Measurements from ENCODE around the gene NOTCH1. TPM values are rescaled to one million over a fixed set of nuclear protein-coding genes. Genes with fewer than 3 reads are reported as not detected.

Gene NOTCH1
- total RNA-seq, 1 donor from 2014 or later = 39.7 TPM

DNA sequence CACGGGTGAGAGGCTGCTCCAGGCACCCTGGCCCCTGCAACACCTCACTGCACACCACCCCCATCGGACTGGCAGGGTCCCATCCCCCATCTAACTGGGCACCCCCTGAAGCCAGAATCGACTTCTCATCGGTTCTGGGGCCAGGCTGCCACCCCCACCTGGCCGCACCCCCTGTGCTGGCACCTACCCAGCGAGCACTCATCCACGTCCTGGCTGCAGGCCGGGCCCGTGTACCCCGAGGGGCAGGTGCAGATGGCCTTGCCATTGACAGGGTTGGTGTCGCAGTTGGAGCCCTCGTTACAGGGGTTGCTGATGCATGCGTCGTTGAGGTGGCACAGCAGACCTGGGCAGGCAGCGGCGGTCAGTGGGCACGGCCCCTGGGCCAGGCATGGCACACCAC lies 27.9 kb downstream of the NOTCH1 start:
- TF ChIP-seq, protein P1, sequence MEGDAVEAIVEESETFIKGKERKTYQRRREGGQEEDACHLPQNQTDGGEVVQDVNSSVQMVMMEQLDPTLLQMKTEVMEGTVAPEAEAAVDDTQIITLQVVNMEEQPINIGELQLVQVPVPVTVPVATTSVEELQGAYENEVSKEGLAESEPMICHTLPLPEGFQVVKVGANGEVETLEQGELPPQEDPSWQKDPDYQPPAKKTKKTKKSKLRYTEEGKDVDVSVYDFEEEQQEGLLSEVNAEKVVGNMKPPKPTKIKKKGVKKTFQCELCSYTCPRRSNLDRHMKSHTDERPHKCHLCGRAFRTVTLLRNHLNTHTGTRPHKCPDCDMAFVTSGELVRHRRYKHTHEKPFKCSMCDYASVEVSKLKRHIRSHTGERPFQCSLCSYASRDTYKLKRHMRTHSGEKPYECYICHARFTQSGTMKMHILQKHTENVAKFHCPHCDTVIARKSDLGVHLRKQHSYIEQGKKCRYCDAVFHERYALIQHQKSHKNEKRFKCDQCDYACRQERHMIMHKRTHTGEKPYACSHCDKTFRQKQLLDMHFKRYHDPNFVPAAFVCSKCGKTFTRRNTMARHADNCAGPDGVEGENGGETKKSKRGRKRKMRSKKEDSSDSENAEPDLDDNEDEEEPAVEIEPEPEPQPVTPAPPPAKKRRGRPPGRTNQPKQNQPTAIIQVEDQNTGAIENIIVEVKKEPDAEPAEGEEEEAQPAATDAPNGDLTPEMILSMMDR (conservative IDR thresholded peaks at IDR 0.05; ENCODE audit: low read depth, low read length) = no peak
- no peak overlapping the region for H3K4me3 ChIP-seq (ENCODE audit: low read depth, low read length)
- DNase-seq (ENCODE audit: low read depth) = no peak

DNA sequence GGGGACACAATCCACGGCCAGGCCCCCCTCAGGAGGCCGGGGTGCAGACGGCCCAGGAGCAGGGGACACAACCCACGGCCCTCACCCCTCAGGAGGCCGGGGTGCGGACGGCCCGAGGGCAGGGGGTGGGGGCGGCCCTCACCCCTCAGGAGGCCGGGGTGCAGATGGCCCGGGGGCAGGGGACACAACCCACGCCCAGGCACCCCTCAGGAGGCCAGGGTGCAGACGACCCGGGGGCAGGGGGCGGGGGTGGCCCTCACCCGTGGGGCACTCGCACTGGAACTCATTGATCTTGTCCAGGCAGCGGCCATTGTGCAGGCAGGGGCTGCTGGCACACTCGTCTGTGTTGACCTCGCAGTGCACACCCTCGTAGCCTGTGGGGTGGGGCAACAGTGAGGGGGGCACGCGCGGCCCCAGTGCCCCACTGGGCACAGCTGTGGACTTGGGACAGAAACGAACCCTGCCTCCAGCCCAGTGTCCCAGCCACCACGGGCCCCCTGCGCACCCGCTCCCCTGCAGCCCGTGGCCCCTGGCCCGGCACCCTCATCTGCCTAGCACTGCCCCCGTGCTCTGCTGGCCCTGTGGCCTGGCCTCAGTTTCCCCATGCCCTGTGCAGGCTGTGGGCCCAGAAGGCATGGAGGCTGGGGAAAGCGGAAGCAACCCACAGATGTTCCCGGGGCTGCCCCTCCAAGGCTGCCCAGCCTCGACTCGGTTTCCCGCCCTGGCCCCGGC lies 28.7 kb downstream of the NOTCH1 start:
- no peak overlapping the region for H3K4me3 ChIP-seq (ENCODE audit: low read depth, low read length)
- no peak for DNase-seq (ENCODE audit: low read depth)
- TF ChIP-seq, protein P1 (conservative IDR thresholded peaks at IDR 0.05; ENCODE audit: low read depth, low read length) = no peak

DNA sequence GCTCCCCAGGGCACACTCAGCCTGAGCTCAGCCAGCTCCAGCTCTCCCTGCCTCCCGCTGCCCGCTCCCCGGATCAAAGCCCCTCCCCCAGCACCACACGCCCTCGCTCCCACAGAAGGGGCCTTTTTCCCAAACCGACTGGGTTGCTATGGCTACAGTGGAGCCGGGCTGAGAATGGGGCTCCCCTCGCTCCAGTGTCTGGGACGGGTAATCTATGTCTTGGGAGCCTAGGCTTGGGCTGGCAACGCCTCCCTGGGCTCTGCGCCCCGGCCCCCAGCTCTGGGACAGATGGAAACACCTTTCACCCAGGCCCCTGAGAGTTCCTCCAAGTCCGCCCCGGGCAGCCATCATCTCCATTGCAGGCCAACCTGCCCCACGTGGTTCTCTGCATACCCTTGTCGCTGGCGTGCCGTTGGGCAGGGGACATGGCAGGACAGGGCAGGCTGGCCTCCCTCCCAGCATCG lies 29.6 kb downstream of the NOTCH1 start:
- DNase-seq (ENCODE audit: low read depth) = no peak
- TF ChIP-seq, protein P1 (conservative IDR thresholded peaks at IDR 0.05; ENCODE audit: low read depth, low read length) = no peak
- H3K4me3 ChIP-seq (ENCODE audit: low read depth, low read length) = no peak overlapping the region

DNA sequence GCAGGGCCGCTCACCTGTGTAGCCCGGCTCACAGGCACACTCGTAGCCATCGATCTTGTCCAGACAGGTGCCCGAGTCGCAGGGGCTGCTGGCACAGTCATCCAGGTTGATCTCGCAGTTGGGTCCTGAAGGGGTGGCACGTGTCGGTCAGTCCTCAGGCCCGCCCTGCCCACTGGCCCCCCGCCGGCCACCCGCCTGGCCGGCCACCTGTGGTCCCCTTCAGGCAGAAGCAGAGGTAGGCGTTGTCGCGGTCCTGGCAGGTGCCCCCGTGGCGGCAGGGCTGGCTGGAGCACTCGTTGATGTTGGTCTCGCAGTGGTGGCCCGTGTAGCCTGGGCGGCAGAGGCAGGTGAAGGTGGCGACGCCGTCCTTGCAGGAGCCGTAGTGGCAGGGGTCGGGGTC lies 30.6 kb downstream of the NOTCH1 start:
- no peak for DNase-seq (ENCODE audit: low read depth)
- TF ChIP-seq, protein P1 (conservative IDR thresholded peaks at IDR 0.05; ENCODE audit: low read depth, low read length) = no peak
- H3K4me3 ChIP-seq (ENCODE audit: low read depth, low read length) = no peak overlapping the region

DNA sequence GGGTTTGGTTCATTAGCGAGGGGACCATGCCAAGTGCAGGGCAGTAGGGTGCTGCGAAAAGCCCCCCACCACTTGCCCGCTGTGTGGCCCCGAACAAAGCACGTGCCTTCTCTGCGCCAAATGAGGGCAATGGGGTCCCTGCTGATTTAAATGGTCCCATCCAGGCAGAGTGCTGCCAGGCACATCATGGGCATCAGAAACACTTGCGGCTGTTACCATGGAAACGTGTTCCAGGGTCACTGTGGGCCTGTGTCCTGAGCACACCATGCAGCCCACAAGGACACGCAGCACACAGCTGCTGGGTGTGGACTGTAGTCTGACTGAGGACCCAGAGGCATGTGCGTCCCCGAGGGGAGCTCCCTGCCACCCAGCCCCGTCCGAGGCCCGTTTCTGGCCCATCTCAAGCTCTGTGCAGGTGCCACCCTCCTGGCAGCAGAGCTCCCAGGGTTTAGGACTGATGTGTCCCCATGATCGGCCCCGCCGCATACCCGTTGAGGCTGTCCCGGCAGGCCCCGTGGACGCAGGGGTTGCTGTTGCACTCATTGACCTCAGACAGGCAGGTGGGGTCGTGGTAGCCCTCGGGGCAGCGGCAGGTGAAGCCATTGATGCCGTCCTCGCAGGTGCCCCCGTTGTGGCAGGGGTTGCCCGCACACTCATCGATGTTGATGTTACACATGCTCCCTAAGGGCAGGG lies 31.7 kb downstream of the NOTCH1 start:
- TF ChIP-seq, protein P1 (conservative IDR thresholded peaks at IDR 0.05; ENCODE audit: low read depth, low read length) = no peak
- DNase-seq (ENCODE audit: low read depth) = no peak
- H3K4me3 ChIP-seq (ENCODE audit: low read depth, low read length) = no peak overlapping the region

DNA sequence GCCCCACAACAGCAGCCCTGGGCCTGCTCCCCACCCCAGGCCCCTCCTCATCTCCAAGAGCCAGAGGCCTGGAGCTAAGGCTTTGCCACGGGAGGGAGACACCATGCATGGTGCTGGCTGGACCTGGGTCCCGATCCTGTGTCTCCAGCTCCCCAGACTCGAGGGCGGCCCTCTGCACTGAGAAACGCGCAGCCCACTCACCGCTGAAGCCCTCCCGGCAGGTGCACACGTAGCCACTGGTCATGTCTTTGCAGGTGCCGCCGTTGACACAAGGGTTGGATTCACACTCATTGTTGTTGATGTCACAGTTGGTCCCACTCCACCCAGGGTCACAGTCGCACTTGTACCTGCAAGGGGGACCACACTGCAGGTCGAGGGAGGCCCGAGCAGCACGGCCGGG lies 32.7 kb downstream of the NOTCH1 start:
- no peak for DNase-seq (ENCODE audit: low read depth)
- TF ChIP-seq, protein P1 (conservative IDR thresholded peaks at IDR 0.05; ENCODE audit: low read depth, low read length) = no peak
- H3K4me3 ChIP-seq (ENCODE audit: low read depth, low read length) = no peak overlapping the region
